Astrocyte (in vitro differentiated cells and primary cell): ENCODE results near the gene ARL8A.

Experiments
- CTCF ChIP-seq: IDR thresholded peaks from 2 replicates; pipeline ENCODE4 v1.5.1; 2011; ENCODE audit warnings: low read depth, mild to moderate bottlenecking, inconsistent platforms, low read length, moderate library complexity; ENCODE audit not compliant: insufficient read depth
- EZH2 ChIP-seq: IDR thresholded peaks from 2 replicates; pipeline ENCODE4 v1.6.1; 2012; ENCODE audit warnings: mild to moderate bottlenecking, low read length, inconsistent platforms; ENCODE audit not compliant: insufficient read depth

GRCh38 chr1:202126426-202126825 lies 18.1 kb downstream of the ARL8A start:
- no peak for TF ChIP-seq CTCF
- no peak for TF ChIP-seq EZH2
